Ishikawa (cell line): Measurements from ENCODE around the gene DRG1.

Source experiments
- CEBPB ChIP-seq: IDR thresholded peaks from 2 replicates; pipeline ENCODE4 v1.6.1; 2012
- CREB1 ChIP-seq: IDR thresholded peaks from 2 replicates; pipeline ENCODE4 v1.6.1; 2012; ENCODE audit warnings: low read depth
- EGR1 ChIP-seq: IDR thresholded peaks from 2 replicates; pipeline ENCODE4 v1.6.1; 2012
- EP300 ChIP-seq: IDR thresholded peaks from 2 replicates; pipeline ENCODE4 v1.6.1; 2012; ENCODE audit warnings: borderline replicate concordance
- MAX ChIP-seq: IDR thresholded peaks from 2 replicates; pipeline ENCODE4 v1.6.1; 2012
- NFIC ChIP-seq: IDR thresholded peaks from 2 replicates; pipeline ENCODE4 v1.6.1; 2012
- RAD21 ChIP-seq: IDR thresholded peaks from 2 replicates; pipeline ENCODE4 v1.6.1; 2012; ENCODE audit warnings: low read depth
- REST ChIP-seq: IDR thresholded peaks from 2 replicates; pipeline ENCODE4 v1.6.1; 2012; ENCODE audit warnings: low read depth, mild to moderate bottlenecking
- TAF1 ChIP-seq: IDR thresholded peaks from 2 replicates; pipeline ENCODE4 v1.6.1; 2012; ENCODE audit warnings: low read depth, mild to moderate bottlenecking
- TCF12 ChIP-seq: IDR thresholded peaks from 2 replicates; pipeline ENCODE4 v1.6.1; 2012; ENCODE audit warnings: low read depth
- TEAD4 ChIP-seq: IDR thresholded peaks from 2 replicates; pipeline ENCODE4 v1.6.1; 2012
- USF1 ChIP-seq: IDR thresholded peaks from 2 replicates; pipeline ENCODE4 v1.6.1; 2012
- ZBTB7A ChIP-seq: IDR thresholded peaks from 2 replicates; pipeline ENCODE4 v1.6.1; 2012; ENCODE audit warnings: low read depth

GRCh38 chr22:31349960-31350359, 49.4 kb upstream of the DRG1 start:
- TF ChIP-seq TAF1 (no peak), TEAD4 (no peak), EGR1 (no peak), EP300 (no peak), MAX (no peak), CREB1 (no peak), CEBPB (no peak), REST (no peak), TCF12 (no peak), RAD21 (no peak), USF1 (no peak), NFIC (no peak), ZBTB7A (no peak)
